HuH-7 (cell line): Measurements from ENCODE around the gene ABCD4.

ENCODE experiments used
- DNase-seq: peaks from one replicate; pipeline ENCODE4 v3.0.0; 2011; ENCODE audit warnings: low spot score

Gene ABCD4

GRCh38 chr14:74259513-74259912, 43.2 kb downstream of the ABCD4 start:
- DNase-seq = no peak

- DNase-seq = no peak
Observed at GRCh38 chr14:74258764-74259035, 44.0 kb downstream of the ABCD4 start.

- no peak for DNase-seq
Observed at GRCh38 chr14:74257941-74258763, 44.6 kb downstream of the ABCD4 start.

GRCh38 chr14:74257078-74257940, 45.4 kb downstream of the ABCD4 start:
- DNase-seq = peak; percentile 71

- DNase-seq = no peak
Observed at GRCh38 chr14:74255281-74255680, 47.5 kb downstream of the ABCD4 start.

DNA sequence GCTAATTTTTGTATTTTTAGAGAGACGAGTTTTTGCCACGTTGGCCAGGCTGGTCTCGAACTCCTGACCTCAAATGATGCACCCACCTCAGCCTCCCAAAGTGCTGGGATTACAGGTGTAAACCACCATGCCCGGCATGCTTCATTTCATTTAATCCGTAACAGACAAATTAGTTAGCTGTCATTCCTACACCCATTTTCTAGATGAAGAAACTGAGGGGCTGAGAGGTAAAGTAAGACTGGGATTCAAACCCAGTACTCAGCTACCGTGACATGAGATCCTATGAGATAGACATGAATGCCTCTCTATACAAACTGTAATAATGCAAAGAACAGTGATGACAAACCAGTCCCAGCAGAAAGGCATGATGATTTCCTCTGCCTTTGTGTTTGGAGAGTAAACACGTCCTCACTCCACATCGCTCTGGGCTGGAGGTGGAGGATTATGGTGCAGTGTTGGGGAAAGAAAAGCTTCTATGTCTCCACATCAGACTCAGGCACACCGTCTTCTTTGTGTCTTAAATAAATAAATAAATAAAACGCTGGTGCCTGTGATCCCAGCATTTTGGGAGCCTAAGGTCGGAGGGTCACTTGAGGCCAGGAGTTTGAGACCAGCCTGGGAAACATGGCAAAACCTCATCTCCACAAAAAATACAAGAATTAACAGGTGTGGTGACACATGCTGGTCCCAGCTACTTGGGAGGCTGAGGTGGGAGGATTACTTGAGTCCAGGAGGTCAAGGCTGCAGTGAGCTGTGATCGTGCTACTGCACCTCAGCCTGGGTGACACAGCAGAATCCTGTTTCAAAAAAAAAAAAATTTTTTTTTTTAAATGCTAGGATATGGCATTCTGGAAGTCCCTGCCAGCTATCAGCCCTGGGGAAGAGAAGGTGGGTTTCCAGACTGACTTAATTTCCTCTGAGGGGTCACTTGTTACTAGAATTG, 53.0 kb downstream of the ABCD4 start:
- peak; percentile 55 for DNase-seq

GRCh38 chr14:74248017-74248416, 54.7 kb downstream of the ABCD4 start:
- no peak for DNase-seq

GRCh38 chr14:74246542-74246941, 56.2 kb downstream of the ABCD4 start:
- no peak for DNase-seq

- no peak for DNase-seq
Observed at GRCh38 chr14:74245292-74245691, 57.4 kb downstream of the ABCD4 start.

GRCh38 chr14:74244115-74244514, 58.6 kb downstream of the ABCD4 start:
- peak; percentile 66 for DNase-seq

GRCh38 chr14:74243051-74243450, 59.7 kb downstream of the ABCD4 start:
- no peak for DNase-seq

GRCh38 chr14:74242780-74243042, 60.0 kb downstream of the ABCD4 start:
- no peak for DNase-seq

DNA sequence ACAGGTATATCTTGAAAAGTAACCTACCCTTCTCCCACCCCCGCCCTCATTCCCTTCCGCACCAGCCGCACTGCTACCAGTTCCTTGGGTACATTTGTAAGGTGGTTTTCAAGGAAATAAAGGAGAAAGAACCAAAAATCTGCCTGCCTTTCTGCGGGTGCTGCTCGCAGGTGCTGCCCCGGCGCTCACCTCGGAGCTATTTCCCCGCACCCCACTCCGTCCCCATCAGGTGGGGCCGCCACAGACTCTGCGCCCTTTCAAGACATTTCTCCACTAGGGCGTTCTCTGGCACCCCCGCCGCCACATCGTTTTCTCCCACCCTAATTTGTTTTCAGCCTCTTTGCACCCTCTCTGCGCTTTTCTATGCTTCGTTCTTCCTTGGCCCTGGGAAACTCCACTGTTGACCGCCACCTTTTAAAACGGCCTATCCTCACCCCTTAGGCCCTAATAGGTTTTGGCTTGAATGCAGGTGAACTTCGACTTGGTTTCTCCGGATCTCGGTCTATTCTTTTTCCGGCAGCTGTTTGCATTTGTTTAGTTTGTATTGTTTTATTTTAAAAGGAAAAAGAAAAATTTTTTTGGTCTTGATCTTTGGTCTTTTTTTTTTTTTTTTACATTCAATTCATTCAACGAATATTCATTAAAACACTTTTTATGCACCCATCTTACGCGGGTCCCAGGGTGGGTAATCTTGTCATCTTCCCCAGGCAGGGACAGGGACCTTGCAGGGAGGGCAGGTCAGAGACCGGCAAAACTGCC, 60.5 kb downstream of the ABCD4 start:
- DNase-seq = no peak

GRCh38 chr14:74241652-74242017, 61.1 kb downstream of the ABCD4 start:
- no peak for DNase-seq

DNA sequence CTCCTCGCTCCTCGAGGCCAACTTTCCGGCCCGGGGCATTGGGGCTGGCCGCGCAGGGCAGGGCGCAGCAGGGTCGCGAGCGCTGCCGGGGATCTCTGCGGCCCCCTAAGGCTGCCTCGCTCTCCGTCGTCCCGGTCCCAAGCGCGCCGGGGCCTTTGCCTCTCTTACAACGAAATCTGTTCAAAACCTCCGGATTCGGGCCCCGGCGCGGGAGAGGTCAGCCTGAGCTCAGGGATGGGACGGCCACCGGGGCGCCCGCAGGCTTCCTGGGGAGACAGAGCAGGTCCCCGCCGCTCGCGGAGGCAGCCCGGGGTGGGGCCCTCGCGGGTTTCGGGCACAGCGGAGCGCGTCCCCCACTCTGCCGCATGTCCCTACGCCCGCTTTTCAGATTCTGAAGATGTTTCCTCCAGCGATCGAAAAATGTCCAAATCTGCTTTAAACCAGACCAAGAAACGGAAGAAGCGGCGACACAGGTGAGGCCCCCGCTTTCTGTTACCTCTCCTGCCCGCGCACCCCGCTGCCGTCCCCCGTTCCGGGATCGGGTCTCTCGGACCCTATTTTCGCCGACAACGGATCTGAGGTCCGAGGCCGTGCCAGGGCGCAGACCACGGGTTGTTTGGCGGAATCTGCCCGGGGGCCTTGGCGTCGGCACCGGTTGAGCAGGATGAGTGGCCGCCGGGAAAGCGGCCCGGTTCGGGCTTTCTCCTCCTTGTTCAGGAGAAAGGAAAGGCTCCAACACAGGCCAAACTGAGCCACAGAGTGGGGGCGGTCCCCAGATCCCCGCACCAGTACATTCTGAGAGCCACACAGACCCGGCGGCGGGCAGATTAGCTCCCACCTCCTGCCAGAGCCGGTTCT, 61.7 kb downstream of the ABCD4 start:
- no peak for DNase-seq

DNA sequence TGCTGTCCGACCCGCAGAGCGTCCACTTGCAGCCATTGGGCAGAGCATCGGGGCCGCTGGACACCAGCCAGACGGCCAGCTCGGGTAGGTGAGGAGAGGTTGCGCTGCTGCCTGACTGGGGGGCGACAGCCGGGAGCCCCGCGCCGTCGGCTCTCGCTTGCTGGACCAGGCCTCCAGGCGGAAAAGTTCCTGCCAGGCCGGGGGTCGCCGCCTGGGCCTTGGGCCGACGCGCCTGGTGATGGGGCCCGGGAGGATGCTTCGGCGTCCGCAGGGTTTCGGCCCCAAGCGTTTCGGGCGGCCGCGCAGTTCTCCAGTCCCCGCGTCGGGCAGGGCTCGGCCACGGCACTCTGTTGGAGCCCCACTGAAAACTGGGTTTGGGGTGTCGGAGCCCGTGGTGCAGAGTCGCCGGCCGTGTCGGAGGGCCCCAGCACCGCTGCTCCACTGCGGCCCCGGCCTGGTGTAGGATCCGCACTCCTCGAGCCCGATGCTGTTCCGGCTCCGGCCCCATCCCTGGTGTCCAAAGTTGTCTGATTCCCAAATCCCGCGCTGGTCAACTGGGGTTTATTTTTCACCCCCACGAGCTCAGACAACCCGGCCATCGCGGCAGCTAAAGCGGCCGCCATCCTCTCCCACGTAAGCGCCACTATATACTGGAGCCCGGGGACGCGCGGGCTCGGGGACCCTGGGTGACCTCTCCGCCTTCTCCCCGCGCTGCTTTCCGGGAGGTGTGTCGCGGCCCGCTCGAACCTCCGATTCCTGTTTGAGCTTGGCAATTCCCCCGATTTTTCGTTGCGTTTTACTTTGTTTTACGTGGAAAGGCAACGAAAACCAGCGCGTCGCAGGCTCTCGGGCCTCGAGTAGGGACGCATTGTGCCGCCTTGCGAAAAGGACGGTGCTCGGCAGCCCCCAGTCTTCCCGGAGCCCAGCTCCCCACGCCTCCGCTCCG, 62.6 kb downstream of the ABCD4 start:
- no peak for DNase-seq

DNA sequence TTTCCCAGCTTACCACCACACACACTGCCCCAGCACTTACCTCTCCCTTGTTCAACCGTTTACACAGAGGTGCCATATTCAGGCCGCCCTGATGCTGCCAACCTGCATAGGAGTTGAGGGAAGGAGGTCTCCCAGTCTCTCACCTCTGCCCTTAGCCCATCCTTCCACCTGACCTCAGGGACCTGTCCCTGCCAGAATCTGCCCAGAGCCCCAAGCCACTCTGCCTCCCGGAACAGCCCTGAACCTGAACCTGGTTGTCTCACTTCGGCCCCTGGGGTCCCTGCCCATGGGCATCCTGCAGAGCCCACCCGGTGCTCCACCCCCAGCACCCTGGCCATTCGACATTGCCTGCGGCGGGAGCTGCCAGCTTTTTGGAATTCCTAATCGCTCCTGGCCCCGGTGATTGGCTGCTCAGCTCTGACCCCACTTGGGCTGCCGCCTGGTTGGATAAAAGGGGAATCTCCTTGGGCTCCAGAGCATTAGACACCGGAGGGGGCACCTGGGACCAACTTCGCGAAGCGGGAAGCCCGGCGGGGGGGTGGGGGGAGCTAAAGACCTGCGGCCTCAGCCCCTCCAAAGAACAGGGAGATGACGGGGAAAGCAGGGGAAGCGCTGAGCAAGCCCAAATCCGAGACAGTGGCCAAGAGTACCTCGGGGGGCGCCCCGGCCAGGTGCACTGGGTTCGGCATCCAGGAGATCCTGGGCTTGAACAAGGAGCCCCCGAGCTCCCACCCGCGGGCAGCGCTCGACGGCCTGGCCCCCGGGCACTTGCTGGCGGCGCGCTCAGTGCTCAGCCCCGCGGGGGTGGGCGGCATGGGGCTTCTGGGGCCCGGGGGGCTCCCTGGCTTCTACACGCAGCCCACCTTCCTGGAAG, 63.5 kb downstream of the ABCD4 start, which contains the start of gene VSX2:
VSX2 (plus strand) TSS at position 476 of the 874 bp plus-strand sequence; CDS start at position 589, 113 bp downstream.
- no peak for DNase-seq

GRCh38 chr14:74237441-74237840, 65.3 kb downstream of the ABCD4 start:
- no peak for DNase-seq
